ENCODE results near the gene EML4. TPM values are rescaled to one million over a fixed set of nuclear protein-coding genes. Genes with fewer than 3 reads are reported as not detected.
"Not testable (repeated sequence)": the region's sequence is repeated elsewhere in the genome, so short reads cannot be mapped to it uniquely, and the experiment has no call there.

Gene EML4
- total and polyA plus RNA-seq, 8 donors, result 12.5 to 44.0 (median 33.2) TPM

DNA sequence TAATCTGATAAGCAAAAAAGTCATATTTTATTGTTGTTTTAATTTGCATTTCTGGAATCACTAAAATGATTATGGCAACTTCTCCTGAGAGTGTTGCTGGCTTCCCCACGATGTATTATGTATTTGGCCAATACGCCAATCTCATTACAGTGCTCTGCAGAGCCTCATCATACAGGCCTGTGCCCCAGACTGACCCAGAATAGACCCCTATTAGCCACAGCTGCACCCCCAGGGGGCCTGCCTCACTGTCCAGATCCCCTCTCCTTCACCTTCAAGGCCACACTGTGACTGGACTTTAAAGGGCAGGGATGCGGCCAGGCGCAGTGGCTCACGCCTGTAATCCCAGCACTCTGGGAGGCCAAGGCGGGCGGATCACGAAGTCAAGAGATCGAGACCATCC is 209.3 kb downstream of the EML4 start:
- no peaks in the 10 kb centered on the region for H3K4me1 ChIP-seq
- WGBS, 2 donors, result 91 to 95% methylated on average over 8 to 9 of the region's 9 CpGs
- DNase-seq (no peak), FAIRE-seq (no peak), ATAC-seq (no peak)
- no peaks in the 10 kb centered on the region for H3K9me3 ChIP-seq
- TF ChIP-seq, protein P1, sequence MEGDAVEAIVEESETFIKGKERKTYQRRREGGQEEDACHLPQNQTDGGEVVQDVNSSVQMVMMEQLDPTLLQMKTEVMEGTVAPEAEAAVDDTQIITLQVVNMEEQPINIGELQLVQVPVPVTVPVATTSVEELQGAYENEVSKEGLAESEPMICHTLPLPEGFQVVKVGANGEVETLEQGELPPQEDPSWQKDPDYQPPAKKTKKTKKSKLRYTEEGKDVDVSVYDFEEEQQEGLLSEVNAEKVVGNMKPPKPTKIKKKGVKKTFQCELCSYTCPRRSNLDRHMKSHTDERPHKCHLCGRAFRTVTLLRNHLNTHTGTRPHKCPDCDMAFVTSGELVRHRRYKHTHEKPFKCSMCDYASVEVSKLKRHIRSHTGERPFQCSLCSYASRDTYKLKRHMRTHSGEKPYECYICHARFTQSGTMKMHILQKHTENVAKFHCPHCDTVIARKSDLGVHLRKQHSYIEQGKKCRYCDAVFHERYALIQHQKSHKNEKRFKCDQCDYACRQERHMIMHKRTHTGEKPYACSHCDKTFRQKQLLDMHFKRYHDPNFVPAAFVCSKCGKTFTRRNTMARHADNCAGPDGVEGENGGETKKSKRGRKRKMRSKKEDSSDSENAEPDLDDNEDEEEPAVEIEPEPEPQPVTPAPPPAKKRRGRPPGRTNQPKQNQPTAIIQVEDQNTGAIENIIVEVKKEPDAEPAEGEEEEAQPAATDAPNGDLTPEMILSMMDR (IDR thresholded peaks at IDR 0.05), result no peak
- no peak overlapping the region for H3K27ac ChIP-seq
- H3K36me3 ChIP-seq, result no peaks in the 10 kb centered on the region
- intact Hi-C loops (cut with DNase I), result no loop called here
- no peaks in the 10 kb centered on the region for H3K27me3 ChIP-seq
- no peak overlapping the region for H3K4me3 ChIP-seq

DNA sequence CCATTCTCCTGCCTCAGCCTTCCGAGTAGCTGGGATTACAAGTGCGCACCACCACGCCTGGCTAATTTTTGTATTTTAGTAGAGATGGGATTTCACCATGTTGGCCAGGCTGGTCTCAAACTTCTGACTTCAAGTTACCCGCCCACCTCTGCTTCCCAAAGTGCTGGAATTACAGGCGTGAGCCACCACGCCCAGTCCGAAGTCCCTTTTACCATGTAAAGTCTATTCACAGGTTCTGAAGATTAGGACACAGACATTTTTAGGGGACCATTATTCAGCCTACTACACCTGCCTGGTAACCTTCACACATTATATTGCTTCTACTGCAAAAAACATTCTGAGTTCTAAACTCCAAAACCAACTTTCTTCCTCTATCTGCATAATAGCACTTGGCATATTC is 210.9 kb downstream of the EML4 start:
- H3K9me3 ChIP-seq; FAIRE-seq; H3K27ac ChIP-seq; H3K27me3 ChIP-seq; H3K4me3 ChIP-seq; ATAC-seq; H3K36me3 ChIP-seq; DNase-seq; intact Hi-C loops (cut with DNase I); H3K4me1 ChIP-seq: not testable (repeated sequence)
- 89 to 92% methylated on average over 7 of the region's 7 CpGs for WGBS, 2 donors

GRCh38 chr2:42382144-42382543 is 213.0 kb downstream of the EML4 start:
- ATAC-seq, result no peak
- H3K4me3 ChIP-seq, result no peak overlapping the region
- TF ChIP-seq, protein P1 (IDR thresholded peaks at IDR 0.05), result no peak
- FAIRE-seq, result no peak
- intact Hi-C loops (cut with DNase I), result no loop called here
- no peaks in the 10 kb centered on the region for H3K4me1 ChIP-seq
- no peaks in the 10 kb centered on the region for H3K9me3 ChIP-seq
- H3K36me3 ChIP-seq, result no peaks in the 10 kb centered on the region
- H3K27ac ChIP-seq, result no peak overlapping the region
- DNase-seq, result no peak
- 76 to 77% methylated on average over 4 of the region's 4 CpGs for WGBS, 2 donors
- H3K27me3 ChIP-seq, result no peaks in the 10 kb centered on the region

Other genes with a start within 250 kb of the EML4 start
- 10 to 100 TPM in 4 of 6 donors, 1 to 10 TPM in 2; 8.1 to 34.0 (median 15.9) TPM for gene PKDCC, start 121.3 kb upstream of the EML4 start, total RNA-seq
- 10 to 100 TPM; 35.8 to 60.9 TPM for gene PKDCC, start 121.3 kb upstream of the EML4 start, polyA plus RNA-seq
- 10 to 100 TPM; 34.8 to 54.3 (median 49.7) TPM for gene COX7A2L, start 191.9 kb downstream of the EML4 start, total RNA-seq
- gene COX7A2L, start 191.9 kb downstream of the EML4 start, polyA plus RNA-seq, result 10 to 100 TPM; 40.0 to 91.5 TPM